CD4-positive, alpha-beta T cell treated with Interferon gamma for 1 hour (primary cell): Measurements from ENCODE around the gene CXCL10.
A peak's percentile ranks its signal among the peaks of the same experiment; 100 is the strongest.
"Not testable (repeated sequence)": the region's sequence is repeated elsewhere in the genome, so short reads cannot be mapped to it uniquely, and the experiment has no call there.

Experiments
- DNase-seq: peaks from one replicate; pipeline ENCODE4 v3.0.0-alpha.2; 2020

Gene CXCL10

DNA sequence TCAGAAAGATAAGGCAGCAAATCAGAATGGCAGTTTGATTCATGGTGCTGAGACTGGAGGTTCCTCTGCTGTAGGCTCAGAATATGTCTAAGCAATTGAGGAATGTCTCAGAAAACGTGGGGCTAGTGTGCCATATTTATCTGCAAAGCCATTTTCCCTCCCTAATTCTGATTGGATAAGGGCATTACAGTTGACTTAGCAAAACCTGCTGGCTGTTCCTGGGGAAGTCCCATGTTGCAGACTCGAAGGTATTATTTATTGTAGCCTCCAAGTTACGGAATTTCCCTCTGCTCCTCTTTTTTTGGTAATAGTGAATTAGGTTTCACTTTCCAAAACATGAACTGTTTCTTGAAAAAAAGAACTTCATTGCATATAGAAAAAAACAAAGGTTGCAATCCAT is at the start of gene CXCL10:
CXCL10 (minus strand) TSS at position 109 of the 400 bp plus-strand sequence; CDS start at position 43, 66 bp downstream.
- peak; percentile 55 for DNase-seq

- DNase-seq = no peak
Observed at GRCh38 chr4:76072760-76073159, 49.5 kb upstream of the CXCL10 start.

DNA sequence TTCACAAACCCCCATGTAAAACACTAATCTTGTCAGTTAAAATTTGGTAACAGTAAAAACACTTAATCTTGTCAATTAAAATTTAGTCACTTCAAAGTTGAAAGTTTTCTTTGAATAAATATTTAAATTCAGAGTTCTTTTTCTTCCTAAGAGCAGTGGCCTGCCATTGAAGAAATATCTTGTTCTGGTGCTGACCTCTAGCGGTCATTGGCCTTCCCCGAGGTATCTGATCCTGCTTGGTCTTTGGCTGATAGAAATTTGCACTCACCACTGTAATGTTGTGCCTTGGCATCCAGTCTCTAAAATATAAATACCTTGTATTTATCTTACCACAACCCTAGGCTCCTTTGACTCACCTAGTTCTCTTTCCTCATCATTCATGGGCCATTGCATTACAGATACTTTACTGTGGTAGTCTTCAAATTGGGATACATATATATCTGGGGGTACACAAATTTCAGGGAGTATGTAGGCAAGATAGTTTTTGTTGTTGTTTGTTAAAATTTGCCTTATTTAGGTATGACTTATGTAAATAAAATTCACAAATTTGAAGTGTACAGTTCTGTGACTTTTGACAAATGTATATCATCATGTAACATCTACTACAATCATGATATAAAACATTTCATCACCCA is 44.5 kb upstream of the CXCL10 start:
- peak; percentile 56 for DNase-seq

DNA sequence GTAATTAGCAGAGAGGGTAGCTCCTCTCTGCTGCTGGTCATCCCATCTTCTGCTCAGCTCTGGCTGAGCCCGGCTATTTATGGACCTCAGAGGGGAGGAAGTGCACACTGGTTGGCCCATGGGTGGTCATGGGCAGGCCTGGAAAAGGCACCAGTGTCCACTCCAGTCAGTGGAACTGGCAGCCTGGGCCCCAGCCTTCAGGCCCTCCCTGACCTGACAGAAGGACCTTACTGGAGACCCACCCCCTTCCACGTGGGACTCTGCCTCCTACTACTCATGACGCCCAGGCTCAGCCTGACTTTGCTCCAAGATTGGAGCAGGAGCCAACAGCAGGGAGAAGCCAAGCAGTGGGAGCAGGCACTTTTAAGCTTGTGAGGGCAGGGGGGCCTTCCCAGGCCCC is 43.2 kb upstream of the CXCL10 start:
- no peak for DNase-seq

DNA sequence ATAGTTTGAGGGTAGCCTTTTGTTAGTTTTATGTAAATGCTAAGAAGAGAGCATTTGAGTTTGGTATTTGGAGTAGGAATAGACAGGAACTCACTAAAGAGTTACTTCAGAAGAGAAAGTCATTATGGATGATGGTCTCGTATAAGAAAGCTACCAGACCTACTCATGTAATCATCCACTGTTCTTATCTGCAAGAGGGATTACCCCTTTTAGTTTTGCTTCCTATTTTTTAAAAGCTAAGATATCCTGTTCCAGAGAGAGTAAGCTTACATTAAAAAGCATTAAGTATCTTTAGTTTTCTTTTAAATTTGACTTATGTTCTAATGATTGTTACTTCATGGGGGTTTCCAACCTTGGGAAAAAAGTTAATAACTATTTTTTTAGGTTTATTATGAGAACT is 38.7 kb upstream of the CXCL10 start:
- DNase-seq = no peak

DNA sequence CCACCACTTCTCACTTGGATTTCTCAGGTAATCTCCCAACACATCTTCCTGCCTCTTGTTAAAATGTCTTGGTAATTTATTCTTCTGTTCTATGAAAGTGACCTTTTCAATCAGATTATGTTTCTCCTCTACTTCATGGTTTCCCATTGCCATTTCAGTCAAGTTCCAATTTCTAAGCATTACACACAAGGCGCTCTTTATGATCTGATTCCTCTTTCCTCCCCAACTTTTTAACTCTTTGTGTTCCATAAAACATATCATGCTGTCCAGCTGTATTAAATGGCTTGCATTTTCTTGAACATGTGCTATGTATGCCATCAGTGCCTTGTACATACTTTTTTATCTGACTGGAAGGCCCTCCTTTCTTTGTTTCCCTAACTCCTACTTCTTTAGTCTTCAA is 38.1 kb upstream of the CXCL10 start:
- no peak for DNase-seq

GRCh38 chr4:76060506-76060905 is 37.2 kb upstream of the CXCL10 start:
- no peak for DNase-seq

DNA sequence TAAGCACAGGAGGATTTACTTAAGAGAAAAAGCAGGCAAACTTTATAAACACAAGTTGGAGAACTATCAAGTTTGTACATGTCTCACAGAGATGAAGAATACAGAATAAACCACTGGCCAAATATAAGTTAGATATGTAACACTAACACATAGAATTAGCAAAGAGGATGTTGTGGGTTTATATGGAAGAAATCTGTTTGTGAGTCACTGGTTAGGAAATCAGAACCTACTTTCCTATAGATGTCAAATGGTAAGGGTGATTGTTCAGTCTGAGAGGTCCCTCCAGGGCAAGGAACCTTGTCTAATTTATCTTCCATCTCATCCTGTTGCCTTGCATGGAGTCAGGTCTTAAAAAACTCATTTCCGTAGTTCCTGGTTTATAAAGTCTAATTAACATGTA is 36.5 kb upstream of the CXCL10 start:
- DNase-seq = no peak

DNA sequence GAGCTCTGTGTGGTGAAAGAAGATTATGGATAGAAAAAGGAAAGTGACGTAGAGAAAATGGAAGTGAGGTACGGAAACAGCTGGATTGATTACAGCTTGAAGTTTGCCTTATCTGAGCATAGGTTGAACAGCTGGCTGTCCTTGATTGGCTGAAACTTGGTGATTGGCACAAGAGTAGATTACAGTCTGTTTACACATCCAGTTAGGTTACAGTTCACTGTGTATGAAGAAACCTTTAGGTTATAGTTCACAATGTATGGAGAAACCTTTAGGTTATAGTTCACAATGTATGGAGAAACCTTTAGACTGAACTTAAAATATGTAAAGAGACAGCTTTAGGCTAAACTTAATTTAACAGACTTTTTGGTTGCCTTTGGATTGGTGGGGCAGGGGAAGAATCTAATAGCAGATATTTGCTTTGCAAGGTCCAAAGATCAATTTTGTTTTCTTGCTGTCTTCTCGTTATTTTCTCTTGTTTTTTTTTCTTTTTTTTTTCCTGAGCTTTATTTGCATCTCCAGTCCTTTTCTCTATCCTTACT is 35.7 kb upstream of the CXCL10 start:
- no peak for DNase-seq

- DNase-seq = no peak
Observed at GRCh38 chr4:76058302-76058701, 35.0 kb upstream of the CXCL10 start.

DNA sequence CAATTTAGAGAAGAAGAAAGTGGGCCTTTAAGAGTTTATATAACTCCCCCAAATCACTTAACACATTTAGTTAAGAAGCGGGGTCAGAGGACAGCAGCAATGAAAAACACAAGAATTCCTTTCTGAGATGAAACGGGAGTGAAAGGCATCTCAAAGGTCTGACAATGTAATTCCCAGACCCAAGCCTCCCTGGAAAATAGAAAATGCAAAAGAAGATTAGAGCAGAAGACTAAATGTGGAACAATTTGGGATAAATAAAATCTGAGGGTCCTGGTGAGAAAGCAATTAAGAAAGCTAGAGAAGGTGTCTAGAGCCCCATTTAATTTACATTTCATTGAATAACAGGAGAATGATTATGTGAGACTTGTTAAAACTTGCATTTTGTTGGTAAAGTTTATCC is 32.1 kb upstream of the CXCL10 start:
- DNase-seq = no peak

DNA sequence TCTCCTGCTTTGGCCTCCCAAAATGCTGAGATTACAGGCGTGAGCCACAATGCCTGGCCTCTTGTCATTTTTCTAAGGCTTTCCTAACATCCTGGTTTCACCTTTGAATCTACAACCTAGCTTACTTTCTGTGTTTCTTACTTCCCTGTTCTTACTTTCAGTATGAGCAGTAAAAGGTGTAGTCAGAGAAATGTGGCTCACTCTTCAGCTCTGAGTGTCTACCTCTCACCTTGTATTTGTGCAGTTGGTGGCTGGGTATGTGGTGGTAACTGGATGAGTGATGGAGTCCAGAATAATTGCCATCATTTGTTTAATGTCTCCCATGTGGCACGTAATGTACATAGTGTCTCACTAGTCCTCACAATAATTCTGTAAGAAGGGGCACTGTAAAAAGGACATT is 31.7 kb upstream of the CXCL10 start:
- no peak for DNase-seq

GRCh38 chr4:76053730-76054129 is 30.4 kb upstream of the CXCL10 start:
- no peak for DNase-seq

DNA sequence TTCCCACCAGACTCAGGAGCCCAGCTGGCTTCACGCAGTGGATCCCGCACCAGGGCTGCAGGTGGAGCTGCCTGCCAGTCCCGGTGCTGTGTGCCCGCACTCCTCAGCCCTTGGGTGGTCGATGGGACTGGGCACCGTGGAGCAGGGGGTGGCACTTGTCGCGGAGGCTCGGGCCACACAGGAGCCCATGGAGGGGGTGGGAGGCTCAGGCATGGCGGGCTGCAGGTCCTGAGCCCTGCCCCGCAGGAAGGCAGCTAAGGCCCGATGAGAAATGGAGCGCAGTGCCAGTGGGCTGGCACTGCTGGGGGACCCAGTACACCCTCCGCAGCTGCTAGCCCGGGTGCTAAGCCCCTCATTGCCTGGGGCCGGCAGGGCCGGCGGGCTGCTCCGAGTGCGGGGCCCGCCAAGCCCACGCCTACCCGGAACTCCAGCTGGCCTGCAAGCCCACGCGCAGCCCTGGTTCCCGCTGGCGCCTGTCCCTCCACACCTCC is 27.3 kb upstream of the CXCL10 start:
- not testable (repeated sequence) for DNase-seq

GRCh38 chr4:76049860-76050416 is 26.6 kb upstream of the CXCL10 start:
- DNase-seq = not testable (repeated sequence)

GRCh38 chr4:76044686-76045085 is 21.4 kb upstream of the CXCL10 start:
- not testable (repeated sequence) for DNase-seq

- not testable (repeated sequence) for DNase-seq
Observed at GRCh38 chr4:76043306-76043705, 20.0 kb upstream of the CXCL10 start.

- DNase-seq = not testable (repeated sequence)
Observed at GRCh38 chr4:76042241-76042998, 19.1 kb upstream of the CXCL10 start.

- DNase-seq = no peak
Observed at GRCh38 chr4:76036855-76037254, 13.6 kb upstream of the CXCL10 start.

DNA sequence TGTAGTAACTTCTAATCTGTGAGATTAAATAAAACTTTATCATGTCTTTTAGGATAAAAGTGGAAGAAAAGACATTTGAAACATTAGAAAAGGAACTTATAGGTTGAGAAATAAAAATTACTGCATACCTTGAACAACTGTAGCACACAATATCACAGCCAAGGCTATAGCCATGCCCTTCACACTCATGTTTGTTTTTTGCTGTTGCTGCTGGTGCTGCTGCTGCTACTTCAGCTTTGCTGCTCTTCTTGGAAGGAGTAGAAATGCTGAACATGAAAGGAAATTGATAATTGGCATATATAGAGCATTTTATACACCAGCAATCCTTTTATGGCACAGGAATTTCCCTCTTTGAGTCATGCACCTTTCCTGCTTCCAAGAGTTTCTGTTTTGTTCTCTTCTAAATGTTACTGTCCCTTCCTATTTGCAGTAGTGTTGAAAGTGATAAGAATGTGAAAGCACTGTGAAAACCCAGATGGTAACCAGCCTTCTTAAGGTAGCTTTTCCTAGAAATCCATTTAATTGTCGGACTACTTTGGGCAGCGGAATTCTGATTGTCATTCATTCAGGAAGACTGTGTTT is 12.6 kb upstream of the CXCL10 start, which contains the start of gene CXCL11:
CXCL11 (minus strand) TSS at position 272 of the 582 bp plus-strand sequence; CDS start at position 189, 83 bp downstream.
- no peak for DNase-seq

DNA sequence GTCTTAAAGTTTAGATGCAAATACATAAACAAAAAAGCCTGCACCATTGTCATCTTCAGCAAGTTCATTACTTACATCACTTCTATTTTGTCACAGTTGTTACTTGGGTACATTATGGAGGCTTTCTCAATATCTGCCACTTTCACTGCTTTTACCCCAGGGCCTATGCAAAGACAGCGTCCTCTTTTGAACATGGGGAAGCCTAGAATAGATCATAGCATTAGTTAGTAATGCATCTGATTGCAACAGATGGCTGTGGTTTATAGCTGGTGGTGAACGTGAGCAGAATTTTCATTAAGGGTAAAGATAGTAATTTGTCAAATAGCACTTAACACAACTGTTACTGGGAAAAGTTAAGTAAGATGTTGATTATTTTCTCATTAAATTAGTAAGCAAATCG is 11.8 kb upstream of the CXCL10 start:
- DNase-seq = no peak

- DNase-seq = no peak
Observed at GRCh38 chr4:76029300-76029699, 6.0 kb upstream of the CXCL10 start.

- DNase-seq = peak; percentile 60
Observed at GRCh38 chr4:76028350-76028765, 5.1 kb upstream of the CXCL10 start.
